GM12874 (cell line): ENCODE data around the gene ELK3.

Experiments used
- CTCF ChIP-seq: IDR thresholded peaks from 2 replicates; pipeline ENCODE4 v1.5.1; 2011; ENCODE audit warnings: low read depth, mild to moderate bottlenecking, control low read depth, low read length, moderate library complexity; ENCODE audit not compliant: insufficient read depth

ELK3 gene

GRCh38 chr12:96156211-96156610 is 38.0 kb upstream of the ELK3 start:
- TF ChIP-seq CTCF: no peak

DNA sequence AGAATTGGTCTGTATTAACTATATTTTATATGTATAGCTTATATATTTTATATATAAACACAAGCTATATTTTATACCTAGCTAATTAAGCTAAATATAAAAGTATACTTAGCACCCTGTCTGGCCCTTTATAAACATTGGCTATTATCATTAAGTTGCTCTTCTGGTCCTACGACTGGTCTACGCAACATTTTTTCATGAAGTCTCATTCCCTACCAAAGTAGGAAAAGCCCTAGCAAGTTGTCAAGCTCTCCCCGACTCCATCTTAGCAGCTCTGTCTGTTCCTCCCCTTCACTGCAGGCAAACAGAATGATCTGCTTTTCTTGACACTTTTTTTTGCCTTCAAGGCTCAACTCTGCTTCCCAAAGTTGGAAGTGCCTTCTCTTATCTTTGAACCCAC is 36.7 kb upstream of the ELK3 start:
- TF ChIP-seq CTCF: no peak

GRCh38 chr12:96164951-96165811 is 29.0 kb upstream of the ELK3 start:
- TF ChIP-seq CTCF: no peak

- no peak for TF ChIP-seq CTCF
These were observed 27.4 kb upstream of the ELK3 start for GRCh38 chr12:96166765-96167164.

DNA sequence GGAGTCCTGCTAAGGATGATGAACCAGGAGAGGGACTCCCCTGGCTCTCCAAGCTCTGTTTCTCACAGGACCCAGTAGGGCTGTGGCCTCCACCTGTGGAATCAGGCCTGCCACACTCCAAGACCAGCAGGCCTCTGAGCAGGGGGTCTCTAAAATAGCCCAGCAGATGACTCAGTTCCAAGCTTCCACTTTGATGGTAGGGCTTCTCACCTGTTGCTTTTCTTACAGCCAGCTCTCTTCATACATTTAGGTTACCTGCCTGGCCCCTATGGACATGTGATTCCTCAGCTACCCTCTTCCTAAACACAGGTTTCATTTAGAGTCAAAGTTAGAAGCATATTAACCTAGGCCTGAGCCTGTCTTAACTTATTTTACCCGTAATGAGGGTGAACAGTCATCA is 26.7 kb upstream of the ELK3 start:
- no peak for TF ChIP-seq CTCF

DNA sequence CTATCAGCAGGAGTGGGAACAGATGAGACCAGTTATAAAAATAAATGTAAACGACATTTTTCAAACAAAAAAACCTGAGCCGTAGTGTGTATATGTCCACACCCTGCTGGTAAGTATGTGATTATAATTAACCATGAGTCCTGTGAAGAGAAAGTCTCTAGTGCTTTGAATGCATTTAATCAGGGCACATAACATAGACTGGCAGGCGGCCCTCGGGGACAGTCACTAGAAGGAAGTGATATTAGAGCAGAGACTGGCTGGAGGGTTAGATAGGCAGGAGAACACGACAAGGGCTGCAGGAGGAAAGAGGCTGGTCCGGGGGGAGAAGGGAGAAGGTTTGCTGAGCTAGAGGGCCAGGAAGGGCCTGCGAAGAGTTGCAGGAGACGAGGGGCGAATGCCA is 23.8 kb upstream of the ELK3 start:
- no peak for TF ChIP-seq CTCF

- TF ChIP-seq CTCF: no peak
These were observed 23.4 kb upstream of the ELK3 start for GRCh38 chr12:96170762-96171161.
